Heart left ventricle (tissue), 16 donors: Measurements from ENCODE around the gene ATP13A1. TPM values are rescaled to one million over a fixed set of nuclear protein-coding genes. Genes with fewer than 3 reads are reported as not detected.

Source experiments
- ATAC-seq, 4 donors: fragments of 200-7000 bp; cut with Tn5 transposase; one replicate each; pipeline ENCODE4 v1.9.1; 2020 to 2022; ENCODE audit warnings: moderate library complexity in 4 of 4, mild to moderate bottlenecking in 3 of 4, moderate number of reproducible peaks in 1 of 4
- DNase-seq, 5 donors: peaks; one replicate each; pipeline ENCODE4 v3.0.0-alpha.2; 2020
- H3K27ac ChIP-seq, 12 donors: fragments of 200-600 bp; sonication (generic) in 4 of 12; one replicate each; pipeline versions ENCODE4 v1.5.0 to v1.8.0; 2016 to 2022; ENCODE audit warnings: mild to moderate bottlenecking in 2 of 12
- H3K27me3 ChIP-seq, 9 donors: fragments of 200-600 bp; sonication (generic) in 2 of 9; one replicate each; pipeline versions ENCODE4 v1.5.1 to v1.8.0; 2016 to 2022; ENCODE audit warnings: mild to moderate bottlenecking in 3 of 9
- H3K36me3 ChIP-seq, 9 donors: fragments of 200-600 bp; sonication (generic) in 2 of 9; one replicate each; pipeline versions ENCODE4 v1.5.0 to v1.8.0; 2018 to 2022; ENCODE audit warnings: mild to moderate bottlenecking in 2 of 9
- H3K4me1 ChIP-seq, 12 donors: fragments of 200-600 bp; sonication (generic) in 4 of 12; one replicate each; pipeline versions ENCODE4 v1.5.0 to v1.8.0; 2016 to 2022; ENCODE audit warnings: mild to moderate bottlenecking in 3 of 12
- H3K4me3 ChIP-seq, 12 donors: fragments of 200-600 bp; sonication (generic) in 4 of 12; one replicate each; pipeline versions ENCODE4 v1.5.0 to v1.8.0; 2017 to 2022; ENCODE audit warnings: mild to moderate bottlenecking in 9 of 12, moderate library complexity in 4 of 12
- H3K9me3 ChIP-seq, 12 donors: fragments of 200-600 bp; sonication (generic) in 4 of 12; one replicate each; pipeline versions ENCODE4 v1.5.0 to v1.8.0; 2016 to 2022; ENCODE audit warnings: mild to moderate bottlenecking in 1 of 12
- POLR2A ChIP-seq, 2 donors: fragments of 450-650 bp; IDR thresholded peaks; one replicate each; pipeline ENCODE4 v1.6.1; 2017; ENCODE audit warnings: antibody characterized with exemption in 2 of 2, mild to moderate bottlenecking in 2 of 2, moderate library complexity in 2 of 2
- WGBS, 4 donors: extraction: QIAGEN DNeasy Blood & Tissue Kit in 2 of 4; methylation state at CpG; one replicate each; pipeline versions ENCODE4 v1.1.5 to v1.1.7; 2013 to 2018; 5-methylcytosine and 5-hydroxymethylcytosine counted together
- intact Hi-C, 10 donors: fragments of 100-400 bp; cut with DNase I; formaldehyde crosslinking; loops; one replicate each; pipeline versions ENCODE4 v1.11.1 to v1.14.2; 2022
- long read RNA-seq, 3 donors: library from polyadenylated mRNA; unstranded; transcript quantifications; one replicate each; pipeline ENCODE4 v2.0.0, GENCODE V29; 2020 to 2021
- polyA plus RNA-seq, 2 donors: library from polyadenylated mRNA; stranded (reverse); fragments of 200-250 nt; gene quantifications; one replicate each; pipeline ENCODE4 v1.2.3, GENCODE V29; 2013
- total RNA-seq, 9 donors: library from RNA; depleted of rRNA in 2 of 9; stranded (reverse); fragments of >200 nt in 2 of 9; fragmentation: NEBNext Ultra II Directional in 3 of 9; extraction: Animal tissue kit (Norgen Biotek cat#: 25700) in 3 of 9; gene quantifications; one replicate each; pipeline versions ENCODE4 v1.1.0 to v1.2.4, GENCODE V29; 2016 to 2023
- TF ChIP-seq, protein P1 (sequence below), 12 donors: fragments of 200-600 bp; sonication (generic) in 4 of 12; IDR thresholded peaks; one replicate each; pipeline versions ENCODE4 v1.5.0 to v1.8.0; 2018 to 2022; ENCODE audit warnings: antibody characterized with exemption in 12 of 12, mild to moderate bottlenecking in 5 of 12
- donor health status: ischemic (EF 13 %, LVEDD 7.1; RV severe dilation, severe dysfunction).
- donor health status: healthy with polysubstance abuse.
- donor health status: DM: no; HTN: yes; CAD: no.
- donor health status: DM: no; HTN: no; CAD: no.
- donor health status: ischemic (EF 25% LVEDD 6.9; RV normal size, moderate dysfunction).
- donor health status: ischemic (EF 25% LVEDD 5.7; RV mildly dilated, moderate dysfunction).
- donor health status: healthy.
- donor health status: DM: yes; HTN: yes; CAD: no.
- donor health status: ischemic (EF 35%, LVEDD 5.7; RV mildly dilated, moderate dysfunction).
- donor health status: nonischemic (EF 11% LVEDD 7.7; RV severe dilation, severe dysfunction).
- donor health status: DM: yes; HTN: yes; CAD: no.
- donor health status: PGD.
- donor health status: ischemic (EF 29% LVEDD 5.4; RV normal size, mild dysfunction).
- donor health status: nonischemic (EF 23%, LVEDD 6.1; RV moderate dilation, normal function).

The ATP13A1 gene
- 10 to 100 TPM; 15.7 to 65.8 (median 23.1) TPM for total RNA-seq
- 10 to 100 TPM; 16.1 to 22.0 TPM for polyA plus RNA-seq
- long read RNA-seq, donor 1, transcript ATP13A1-202 (26 exons, 3,861 nt) = major isoform, 7 of 22 reads
- long read RNA-seq, donor 1, partial matches to known transcripts = 12 of 22 reads
- long read RNA-seq, donor 1, other reads (novel, unspliced or antisense) = 3 of 22 reads
- long read RNA-seq, donor 2, partial matches to known transcripts = 51 of 59 reads
- long read RNA-seq, donor 2, other reads (novel, unspliced or antisense) = 6 of 59 reads
- long read RNA-seq, donor 3, partial matches to known transcripts = 10 of 14 reads
- long read RNA-seq, donor 3, other reads (novel, unspliced or antisense) = 2 of 14 reads

DNA sequence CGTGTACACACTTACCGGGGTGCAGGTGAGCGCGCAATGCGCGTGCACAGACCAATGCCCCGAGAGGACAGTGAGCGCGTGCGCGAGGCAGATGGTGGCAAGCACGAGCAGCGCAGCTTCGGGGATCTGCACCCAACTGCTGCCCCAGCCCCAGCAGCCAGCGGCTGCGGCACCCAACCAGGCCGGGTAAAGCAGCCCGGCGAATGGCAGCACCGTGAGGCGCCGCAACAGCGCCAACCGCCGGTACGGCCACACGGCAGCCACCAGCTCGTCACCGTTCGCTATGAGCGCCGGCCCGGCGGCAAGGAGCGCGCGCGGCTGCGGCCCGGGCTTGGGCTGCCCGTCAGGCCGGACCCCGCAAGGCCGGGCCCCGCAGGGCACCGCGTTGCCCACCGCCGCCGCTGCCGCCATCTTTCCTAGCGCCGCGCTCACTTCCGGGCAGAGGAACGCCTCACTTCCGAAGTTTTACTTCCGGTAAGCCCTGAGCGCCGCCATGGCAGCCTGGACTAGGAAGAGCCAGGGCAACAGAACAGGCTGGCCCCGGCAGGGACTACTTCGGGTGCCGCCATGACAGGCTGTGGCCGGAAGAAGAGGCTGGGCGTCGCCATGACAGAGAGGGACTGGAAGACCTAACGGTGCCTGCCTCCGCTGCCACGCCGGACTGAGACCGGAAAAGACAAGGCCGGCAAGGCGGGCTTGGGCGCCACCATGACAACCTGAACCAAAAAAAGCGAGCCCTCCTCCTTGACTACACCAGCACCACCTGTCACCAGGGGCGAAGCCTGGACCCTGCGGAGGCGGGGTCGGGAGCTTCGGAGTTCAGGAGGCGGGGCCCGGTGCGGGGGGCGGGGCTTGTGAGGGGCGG lies at the start of gene ATP13A1:
TSS of gene ATP13A1 (minus strand) at position 421 of the 865 bp plus-strand sequence. CDS start at position 411, 10 bp downstream.
- peak; percentile 97 to 99 (median 99) for DNase-seq
- intact Hi-C loops = loop anchor here in 4 of 10 donors (1.0 to 10.0 kb wide), 5 partner anchors 111 to 374 kb away; partner anchors contain the start of genes ZNF506 (in 1 of the 4) and ZNF682 (in 1 of the 4)
- Histone ChIP-seq H3K4me1 (peaks cover 0 to 37% (median 21%) of the 10 kb centered on the region in 12 donors), H3K27me3 (no peaks in the 10 kb centered on the region), H3K36me3 (peaks cover 0 to 21% (median 14%) of the 10 kb centered on the region in 9 donors), H3K4me3 (peak within 1 kb of the TSS; percentile 78 to 100 (median 96)), H3K27ac (peak within 1 kb of the TSS; percentile 83 to 99 (median 95)), H3K9me3 (no peaks in the 10 kb centered on the region)
- ATAC-seq = peak; percentile 97 to 98 (median 98)
- 0 to 1% (median 0%) methylated on average over 31 to 85 of the region's 85 CpGs for WGBS, 4 donors
- TF ChIP-seq POLR2A (IDR thresholded peaks at IDR 0.05) = peak in 1 of 2 donors; percentile 63
- TF ChIP-seq, protein P1, sequence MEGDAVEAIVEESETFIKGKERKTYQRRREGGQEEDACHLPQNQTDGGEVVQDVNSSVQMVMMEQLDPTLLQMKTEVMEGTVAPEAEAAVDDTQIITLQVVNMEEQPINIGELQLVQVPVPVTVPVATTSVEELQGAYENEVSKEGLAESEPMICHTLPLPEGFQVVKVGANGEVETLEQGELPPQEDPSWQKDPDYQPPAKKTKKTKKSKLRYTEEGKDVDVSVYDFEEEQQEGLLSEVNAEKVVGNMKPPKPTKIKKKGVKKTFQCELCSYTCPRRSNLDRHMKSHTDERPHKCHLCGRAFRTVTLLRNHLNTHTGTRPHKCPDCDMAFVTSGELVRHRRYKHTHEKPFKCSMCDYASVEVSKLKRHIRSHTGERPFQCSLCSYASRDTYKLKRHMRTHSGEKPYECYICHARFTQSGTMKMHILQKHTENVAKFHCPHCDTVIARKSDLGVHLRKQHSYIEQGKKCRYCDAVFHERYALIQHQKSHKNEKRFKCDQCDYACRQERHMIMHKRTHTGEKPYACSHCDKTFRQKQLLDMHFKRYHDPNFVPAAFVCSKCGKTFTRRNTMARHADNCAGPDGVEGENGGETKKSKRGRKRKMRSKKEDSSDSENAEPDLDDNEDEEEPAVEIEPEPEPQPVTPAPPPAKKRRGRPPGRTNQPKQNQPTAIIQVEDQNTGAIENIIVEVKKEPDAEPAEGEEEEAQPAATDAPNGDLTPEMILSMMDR (IDR thresholded peaks at IDR 0.05) = peak in 3 of 12 donors; percentile 8 to 34 (median 31)

DNA sequence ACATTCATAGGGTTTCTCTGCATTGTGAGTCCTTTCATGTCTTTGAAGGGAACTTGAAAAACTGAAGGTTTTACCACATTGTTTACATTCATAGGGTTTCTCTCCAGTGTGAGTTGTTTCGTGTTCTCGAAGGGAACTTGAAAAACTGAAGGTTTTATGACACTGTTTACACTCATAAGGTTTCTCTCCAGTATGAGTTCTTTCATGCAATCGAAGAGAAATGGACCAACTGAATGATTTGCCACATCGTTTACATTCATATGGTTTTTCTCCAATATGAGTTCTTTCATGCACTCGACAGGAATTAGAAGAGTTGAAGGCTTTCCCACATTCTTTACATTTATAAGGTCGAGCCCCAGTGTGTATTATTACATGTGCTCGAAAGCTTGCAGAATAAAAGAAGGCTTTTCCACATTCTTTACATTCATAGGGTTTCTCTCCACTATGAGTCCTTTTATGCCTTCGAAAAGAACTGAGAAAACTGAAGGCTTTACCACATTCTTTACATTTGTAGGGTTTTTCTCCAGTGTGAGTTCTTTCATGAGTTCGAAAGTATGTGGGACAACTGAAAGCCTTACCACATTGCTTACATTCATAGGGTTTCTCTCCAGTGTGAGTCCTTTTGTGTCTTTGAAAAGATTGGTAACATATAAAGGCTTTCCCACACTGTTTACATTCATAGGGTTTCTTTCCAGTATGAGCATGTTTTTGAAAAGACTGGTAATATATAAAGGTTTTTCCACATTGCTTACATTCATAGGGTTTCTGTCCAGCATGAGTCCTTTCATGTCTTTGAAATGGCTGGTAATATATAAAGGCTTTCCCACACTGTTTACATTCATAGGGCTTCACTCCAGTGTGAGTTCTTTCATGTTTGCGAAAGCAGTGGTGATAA lies 48.7 kb upstream of the ATP13A1 start:
- no peak overlapping the region for H3K4me3 ChIP-seq
- TF ChIP-seq, protein P1 (IDR thresholded peaks at IDR 0.05) = no peak
- no peak for TF ChIP-seq POLR2A (IDR thresholded peaks at IDR 0.05)
- DNase-seq = no peak
- ATAC-seq = no peak
- no peak overlapping the region for H3K27ac ChIP-seq
- peaks cover 21 to 100% (median 99%) of the 10 kb centered on the region in 12 donors for H3K9me3 ChIP-seq
- no peaks in the 10 kb centered on the region for H3K4me1 ChIP-seq
- peaks cover 19 to 92% (median 40%) of the 10 kb centered on the region in 9 donors for H3K36me3 ChIP-seq
- 97 to 98% (median 98%) methylated on average over 10 of the region's 10 CpGs for WGBS, 4 donors
- intact Hi-C loops = no loop called here
- no peaks in the 10 kb centered on the region for H3K27me3 ChIP-seq

DNA sequence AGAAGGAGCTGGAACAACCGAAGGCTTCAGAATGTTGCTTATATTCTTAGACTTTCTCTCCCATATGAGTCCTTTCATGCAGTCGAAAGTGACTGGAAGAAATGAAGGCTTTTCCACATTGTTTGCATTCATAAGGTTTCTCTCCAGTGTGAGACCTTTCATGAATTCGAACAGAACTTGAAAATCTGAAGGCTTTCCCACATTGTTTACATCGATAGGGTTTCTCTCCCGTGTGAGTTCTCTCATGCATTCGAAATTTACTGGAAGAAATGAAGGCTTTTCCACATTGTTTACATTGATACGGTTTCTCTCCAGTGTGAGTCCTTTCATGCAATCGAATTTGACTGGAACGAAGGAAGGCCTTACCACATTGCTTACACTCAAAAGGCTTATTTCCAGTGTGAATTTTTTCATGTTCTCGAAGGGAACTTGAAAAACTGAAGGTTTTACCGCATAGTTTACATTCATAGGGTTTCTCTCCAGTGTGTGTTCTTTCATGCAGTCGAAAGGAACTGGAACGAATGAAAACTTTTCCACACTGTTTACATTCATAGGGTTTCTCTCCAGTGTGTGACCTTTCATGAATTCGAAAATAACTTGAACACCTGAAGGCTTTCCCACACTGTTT lies 47.9 kb upstream of the ATP13A1 start:
- 97 to 98% (median 97%) methylated on average over 14 of the region's 14 CpGs for WGBS, 4 donors
- ATAC-seq (no peak), DNase-seq (no peak)
- no peak overlapping the region for H3K4me3 ChIP-seq
- TF ChIP-seq, protein P1 (IDR thresholded peaks at IDR 0.05) = no peak
- TF ChIP-seq POLR2A (IDR thresholded peaks at IDR 0.05) = no peak
- H3K9me3 ChIP-seq = peaks cover 21 to 100% (median 99%) of the 10 kb centered on the region in 12 donors
- H3K36me3 ChIP-seq = peaks cover 19 to 86% (median 39%) of the 10 kb centered on the region in 9 donors
- no peaks in the 10 kb centered on the region for H3K4me1 ChIP-seq
- H3K27me3 ChIP-seq = no peaks in the 10 kb centered on the region
- intact Hi-C loops = no loop called here
- no peak overlapping the region for H3K27ac ChIP-seq
